GM06990 (cell line): Measurements from ENCODE around the gene MYO7A.

ENCODE experiments used
- DNase-seq: peaks from one replicate; pipeline ENCODE4 v3.0.0-alpha.2; 2011; ENCODE audit not compliant: insufficient read length; ENCODE audit errors: extremely low read depth
- H3K27me3 ChIP-seq: replicated peaks from 2 replicates; pipeline ENCODE4 v1.6.0; 2011; ENCODE audit warnings: low read length; ENCODE audit not compliant: control insufficient read depth, insufficient read depth
- H3K36me3 ChIP-seq: 2 replicates; pipeline ENCODE4 v1.5.1; 2011; ENCODE audit warnings: low read length; ENCODE audit not compliant: control insufficient read depth, insufficient read depth
- H3K4me3 ChIP-seq: replicated peaks from 2 replicates; pipeline ENCODE4 v1.5.1; 2011; ENCODE audit warnings: low read depth, mild to moderate bottlenecking, control low read depth, low read length
- CTCF ChIP-seq: IDR thresholded peaks from 2 replicates; pipeline ENCODE4 v1.5.1; 2011; ENCODE audit warnings: low read length, control low read depth, mild to moderate bottlenecking, inconsistent platforms; ENCODE audit not compliant: insufficient read depth, poor library complexity, severe bottlenecking

Gene MYO7A

DNA sequence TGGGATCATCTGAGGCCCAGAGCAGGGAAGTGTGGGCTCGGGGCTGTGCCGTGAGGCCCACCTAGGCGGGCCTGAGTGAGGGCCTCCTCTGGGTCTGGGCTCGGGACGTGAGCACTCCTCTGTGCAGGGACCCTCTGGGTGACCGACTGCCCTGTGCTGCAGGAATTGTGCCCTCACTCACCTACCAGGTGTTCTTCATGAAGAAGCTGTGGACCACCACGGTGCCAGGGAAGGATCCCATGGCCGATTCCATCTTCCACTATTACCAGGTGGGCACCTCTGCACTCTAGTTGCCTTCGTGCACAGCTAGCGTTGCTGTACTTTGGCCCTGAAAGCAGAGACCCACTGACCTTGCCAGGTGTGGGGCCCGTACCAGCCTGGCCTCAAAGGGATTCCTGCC, 80.5 kb downstream of the MYO7A start:
- Histone ChIP-seq H3K4me3 (no peak overlapping the region), H3K36me3 (no peaks in the 10 kb centered on the region), H3K27me3 (no peaks in the 10 kb centered on the region; the same call in 1 of the 2 replicates)
- no peak for DNase-seq
- no peak for TF ChIP-seq CTCF

GRCh38 chr11:77209663-77210062, 81.6 kb downstream of the MYO7A start:
- no peaks in the 10 kb centered on the region; the same call in 1 of the 2 replicates for H3K27me3 ChIP-seq
- no peak for DNase-seq
- H3K36me3 ChIP-seq: no peaks in the 10 kb centered on the region
- no peak overlapping the region for H3K4me3 ChIP-seq
- TF ChIP-seq CTCF: no peak

- no peak for TF ChIP-seq CTCF
- Histone ChIP-seq H3K27me3 (no peaks in the 10 kb centered on the region), H3K4me3 (no peak overlapping the region), H3K36me3 (no peaks in the 10 kb centered on the region)
- no peak for DNase-seq
These were observed 83.0 kb downstream of the MYO7A start for GRCh38 chr11:77211040-77211451.

- Histone ChIP-seq H3K36me3 (no peaks in the 10 kb centered on the region), H3K4me3 (no peak overlapping the region)
- no peak for DNase-seq
These were observed 83.7 kb downstream of the MYO7A start for GRCh38 chr11:77211594-77212251.

GRCh38 chr11:77212314-77213007, 84.4 kb downstream of the MYO7A start:
- Histone ChIP-seq H3K27me3 (no peaks in the 10 kb centered on the region), H3K4me3 (no peak overlapping the region), H3K36me3 (no peaks in the 10 kb centered on the region)
- TF ChIP-seq CTCF: no peak
- no peak for DNase-seq

More at GRCh38 chr11:77211594-77212251, 83.7 kb downstream of the MYO7A start:
- H3K27me3 ChIP-seq: no peaks in the 10 kb centered on the region
- TF ChIP-seq CTCF: no peak
